Astrocyte of the cerebellum (primary cell): ENCODE data around the gene TMTC2.

Experiments
- DNase-seq: peaks from one replicate; pipeline ENCODE4 v3.0.0-alpha.2; 2011; ENCODE audit warnings: low read depth
- H3K4me3 ChIP-seq: 2 replicates; pipeline ENCODE4 v1.5.1; 2011; ENCODE audit warnings: mild to moderate bottlenecking, low read depth, low read length, moderate library complexity
- CTCF ChIP-seq: IDR thresholded peaks from 2 replicates; pipeline ENCODE4 v1.5.1; 2012; ENCODE audit warnings: low read length, low read depth, moderate library complexity, mild to moderate bottlenecking; ENCODE audit errors: missing control alignments
- in situ Hi-C: cut with HindIII; loops from 2 replicates; pipeline ENCODE4 v1.10.0; 2017; ENCODE audit warnings: low sequenced_read_pairs

Gene TMTC2

DNA sequence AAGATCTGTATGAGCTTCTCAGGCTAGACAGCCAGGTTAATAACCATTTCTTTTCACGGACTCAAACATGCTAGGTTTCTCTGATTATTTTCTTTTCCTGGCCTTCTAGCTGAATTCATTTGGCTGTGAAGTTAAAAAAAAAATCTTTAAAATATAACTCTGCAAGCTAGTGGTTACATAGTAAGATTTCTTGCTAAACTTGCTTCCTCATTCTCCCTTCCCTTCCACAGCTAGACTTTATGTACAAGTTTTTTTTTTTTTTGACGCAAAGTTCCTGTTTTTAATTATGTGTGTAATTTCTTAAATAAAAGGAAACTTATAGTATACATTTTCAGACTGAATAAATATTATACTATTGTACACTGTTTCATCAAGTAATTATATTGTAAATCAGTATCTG is 145.4 kb downstream of the TMTC2 start:
- TF ChIP-seq CTCF: no peak
- no peak overlapping the region for H3K4me3 ChIP-seq
- in situ Hi-C loops: no loop called here
- no peak for DNase-seq

DNA sequence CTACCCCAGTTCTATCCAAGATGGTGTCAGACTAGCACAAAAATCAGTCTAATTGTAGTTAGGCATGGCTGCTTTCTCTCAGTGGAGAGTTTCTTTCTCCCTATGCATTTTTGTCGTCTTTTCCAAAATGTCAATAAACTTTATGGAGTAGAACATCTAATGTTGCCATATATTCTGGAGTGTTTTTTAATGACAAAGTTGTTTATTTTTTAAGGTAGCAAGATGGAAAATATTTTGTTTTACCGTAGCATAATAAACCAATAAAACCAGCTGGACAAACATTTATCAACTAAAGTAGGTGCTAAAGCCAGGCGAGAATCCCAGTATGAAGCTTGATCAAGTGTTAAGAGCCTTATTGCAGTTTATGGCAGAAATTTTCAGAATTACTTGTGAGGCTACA is 146.3 kb downstream of the TMTC2 start:
- no peak overlapping the region for H3K4me3 ChIP-seq
- no peak for TF ChIP-seq CTCF
- no peak for DNase-seq
- in situ Hi-C loops: no loop called here

- in situ Hi-C loops: no loop called here
- TF ChIP-seq CTCF: no peak
- no peak overlapping the region for H3K4me3 ChIP-seq
Measured at GRCh38 chr12:82833481-82833880, 146.8 kb downstream of the TMTC2 start.

DNA sequence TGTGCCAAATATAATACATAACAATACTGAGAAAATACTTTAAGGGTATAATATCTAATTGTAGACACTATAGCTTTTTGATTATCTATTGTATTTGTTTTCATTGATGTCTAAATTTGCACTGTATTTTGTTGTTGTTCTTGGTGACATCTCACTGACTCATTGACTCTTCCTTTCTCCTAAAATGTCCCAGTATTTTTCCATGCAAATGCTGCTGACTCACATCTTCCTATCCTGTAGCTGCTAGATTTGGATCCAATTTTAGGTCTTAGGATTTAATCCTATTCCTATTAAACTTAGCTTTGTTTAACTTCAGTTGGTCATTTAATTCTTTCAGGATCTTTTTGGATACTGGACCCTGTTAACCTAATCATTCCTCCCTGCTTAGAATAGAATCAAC is 148.5 kb downstream of the TMTC2 start:
- in situ Hi-C loops: no loop called here
- DNase-seq: no peak
- H3K4me3 ChIP-seq: no peak overlapping the region
- no peak for TF ChIP-seq CTCF

More at GRCh38 chr12:82833481-82833880, 146.8 kb downstream of the TMTC2 start:
- no peak for DNase-seq

- no peak for DNase-seq
- in situ Hi-C loops: no loop called here
- no peak for TF ChIP-seq CTCF
- H3K4me3 ChIP-seq: no peak overlapping the region
Measured at GRCh38 chr12:82838131-82838551, 151.4 kb downstream of the TMTC2 start.

DNA sequence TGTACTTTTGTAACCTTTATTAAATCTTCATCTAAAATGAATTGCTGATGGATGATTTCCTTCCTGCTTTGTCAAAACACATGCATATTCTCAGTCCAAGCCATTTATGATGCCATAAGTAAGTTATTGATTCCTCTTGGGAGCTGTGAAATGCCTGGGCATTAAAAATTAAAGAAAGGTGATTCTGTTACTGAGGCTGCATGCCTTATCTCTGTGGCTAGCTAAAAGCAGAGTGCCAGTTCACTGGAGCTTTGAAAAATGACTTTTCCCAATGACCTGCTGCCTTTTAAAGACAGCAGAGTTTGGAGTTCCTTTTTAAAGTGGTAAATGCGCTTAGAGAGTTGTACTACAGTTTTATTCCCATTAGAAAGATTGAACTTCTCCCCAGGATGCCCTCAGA is 152.1 kb downstream of the TMTC2 start:
- no peak for DNase-seq
- no peak overlapping the region for H3K4me3 ChIP-seq
- no peak for TF ChIP-seq CTCF
- in situ Hi-C loops: no loop called here

- DNase-seq: no peak
- TF ChIP-seq CTCF: no peak
Measured at GRCh38 chr12:82839796-82840195, 153.1 kb downstream of the TMTC2 start.

More at GRCh38 chr12:82839796-82840195, 153.1 kb downstream of the TMTC2 start:
- in situ Hi-C loops: no loop called here
- no peak overlapping the region for H3K4me3 ChIP-seq
